22Rv1 (cell line): Measurements from ENCODE around the gene HSBP1L1.

Source experiments
- ZFX ChIP-seq: fragments of 450-650 bp; IDR thresholded peaks from 2 replicates; pipeline ENCODE4 v1.6.1; 2017; ENCODE audit warnings: antibody characterized with exemption, borderline replicate concordance
- TF ChIP-seq, protein P1 (sequence below): fragments of 450-650 bp; IDR thresholded peaks from 2 replicates; pipeline ENCODE4 v1.5.1; 2017; ENCODE audit warnings: mild to moderate bottlenecking

DNA sequence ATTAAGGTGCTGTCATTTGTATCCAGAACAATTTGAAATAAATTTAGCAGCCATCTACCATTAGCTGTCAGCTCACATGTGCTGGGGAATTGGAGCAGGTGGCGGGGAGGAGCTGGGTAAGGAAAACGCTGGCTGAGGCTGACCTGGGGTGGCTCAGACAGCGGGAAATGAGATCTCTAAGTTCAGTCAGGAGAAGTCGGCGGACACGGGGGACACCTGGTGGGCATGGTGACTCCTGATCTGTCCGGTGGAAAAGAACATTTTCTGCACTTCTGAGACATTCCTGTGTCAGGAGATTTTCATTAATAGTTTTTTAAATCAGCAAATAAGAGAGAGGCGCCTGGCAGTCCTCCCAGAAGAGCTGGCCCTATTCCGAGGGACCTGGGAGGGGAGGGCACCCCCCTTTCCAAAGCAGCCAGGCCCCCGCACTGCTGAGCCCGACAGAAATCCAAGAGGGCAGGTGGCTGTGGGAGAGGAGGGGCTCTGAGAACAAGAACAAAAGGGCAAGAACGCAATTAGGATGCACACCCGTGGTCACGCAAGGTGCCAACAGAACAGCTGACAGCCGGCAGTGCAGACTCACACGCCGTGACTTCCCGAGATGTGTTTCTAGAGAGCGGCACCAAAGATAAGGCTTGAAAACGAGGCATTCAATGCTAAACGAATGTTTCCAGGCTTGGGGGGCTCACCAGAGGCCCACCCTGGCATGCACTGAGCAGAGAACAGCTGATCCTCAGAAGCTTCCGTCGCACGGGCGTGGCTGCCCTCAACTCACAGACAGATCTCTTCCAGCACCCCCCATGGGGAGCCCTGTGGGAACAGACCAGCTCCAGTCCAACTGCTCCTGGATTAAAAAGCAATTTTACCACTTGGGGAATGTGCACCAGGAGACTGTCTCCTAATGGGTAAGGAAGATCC, 39.4 kb upstream of the HSBP1L1 start:
- TF ChIP-seq, protein P1, sequence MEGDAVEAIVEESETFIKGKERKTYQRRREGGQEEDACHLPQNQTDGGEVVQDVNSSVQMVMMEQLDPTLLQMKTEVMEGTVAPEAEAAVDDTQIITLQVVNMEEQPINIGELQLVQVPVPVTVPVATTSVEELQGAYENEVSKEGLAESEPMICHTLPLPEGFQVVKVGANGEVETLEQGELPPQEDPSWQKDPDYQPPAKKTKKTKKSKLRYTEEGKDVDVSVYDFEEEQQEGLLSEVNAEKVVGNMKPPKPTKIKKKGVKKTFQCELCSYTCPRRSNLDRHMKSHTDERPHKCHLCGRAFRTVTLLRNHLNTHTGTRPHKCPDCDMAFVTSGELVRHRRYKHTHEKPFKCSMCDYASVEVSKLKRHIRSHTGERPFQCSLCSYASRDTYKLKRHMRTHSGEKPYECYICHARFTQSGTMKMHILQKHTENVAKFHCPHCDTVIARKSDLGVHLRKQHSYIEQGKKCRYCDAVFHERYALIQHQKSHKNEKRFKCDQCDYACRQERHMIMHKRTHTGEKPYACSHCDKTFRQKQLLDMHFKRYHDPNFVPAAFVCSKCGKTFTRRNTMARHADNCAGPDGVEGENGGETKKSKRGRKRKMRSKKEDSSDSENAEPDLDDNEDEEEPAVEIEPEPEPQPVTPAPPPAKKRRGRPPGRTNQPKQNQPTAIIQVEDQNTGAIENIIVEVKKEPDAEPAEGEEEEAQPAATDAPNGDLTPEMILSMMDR, result no peak
- no peak for TF ChIP-seq ZFX
